GM21717 (cell line): ENCODE results near the gene KIAA0930.

ENCODE experiments used
- ATAC-seq: cut with Tn5 transposase; IDR thresholded peaks from one replicate; pipeline ENCODE4 v1.9.1; 2021; ENCODE audit warnings: mild to moderate bottlenecking, moderate library complexity; ENCODE audit not compliant: unreplicated experiment

KIAA0930 gene

DNA sequence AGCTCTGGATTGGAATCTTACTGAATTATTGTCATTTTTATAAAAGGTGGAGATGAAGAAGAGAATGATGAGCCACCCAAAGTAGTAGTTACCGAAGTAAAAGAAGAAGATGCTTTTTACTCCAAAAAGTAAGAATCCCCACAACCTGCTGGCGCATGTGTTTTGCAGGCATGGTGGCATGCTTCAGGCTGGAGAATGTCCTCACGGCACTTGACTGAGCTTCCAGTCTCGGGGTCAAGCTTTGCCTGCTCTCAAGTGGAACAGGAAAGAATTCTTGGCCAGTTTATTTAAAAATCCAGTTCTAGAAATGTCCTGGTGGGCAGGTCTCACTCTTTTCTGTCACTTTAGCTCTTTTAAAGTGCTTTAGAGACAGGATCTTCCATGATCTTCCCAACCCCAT is 59.5 kb downstream of the KIAA0930 start:
- no peak for ATAC-seq

- ATAC-seq, result no peak
Observed at GRCh38 chr22:45180146-45180679, 60.5 kb downstream of the KIAA0930 start.

DNA sequence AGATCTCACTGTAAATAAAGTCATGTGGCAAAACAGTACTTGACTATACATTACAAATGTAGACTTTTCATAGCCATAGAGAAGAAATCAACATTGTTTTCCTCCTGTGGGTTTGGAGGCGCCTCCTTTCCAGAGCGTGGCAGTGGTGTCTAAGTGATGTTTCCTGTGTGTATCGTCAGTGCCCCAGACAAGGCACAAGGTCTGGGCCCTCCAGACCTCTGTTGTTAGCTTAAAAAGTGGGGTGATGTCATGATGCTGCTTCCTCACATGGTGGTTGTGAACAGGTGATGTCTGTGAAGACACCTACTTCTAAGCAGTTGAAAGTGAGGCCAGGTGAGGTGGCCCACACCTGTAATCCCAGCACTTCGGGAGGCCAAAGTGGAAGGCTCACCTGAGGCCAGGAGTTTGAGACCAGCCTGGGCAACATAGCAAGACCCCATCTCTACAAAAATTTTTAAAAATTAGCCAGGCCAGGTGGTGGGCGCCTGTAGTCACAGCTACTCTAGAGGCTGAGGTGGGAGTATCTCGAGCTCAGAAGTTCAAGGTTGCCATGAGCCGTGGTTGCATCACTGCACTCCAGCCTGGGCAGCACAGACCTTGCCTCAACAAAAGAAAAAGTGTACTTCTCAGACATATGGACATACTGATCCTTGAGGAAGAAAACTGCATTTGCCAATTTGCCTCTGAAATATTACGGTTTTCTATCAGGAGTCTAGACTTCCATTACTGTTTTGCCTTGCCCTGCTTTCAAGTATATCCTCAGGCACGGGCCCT is 61.2 kb downstream of the KIAA0930 start:
- no peak for ATAC-seq

GRCh38 chr22:45172881-45173585 is 67.7 kb downstream of the KIAA0930 start:
- ATAC-seq, result no peak

DNA sequence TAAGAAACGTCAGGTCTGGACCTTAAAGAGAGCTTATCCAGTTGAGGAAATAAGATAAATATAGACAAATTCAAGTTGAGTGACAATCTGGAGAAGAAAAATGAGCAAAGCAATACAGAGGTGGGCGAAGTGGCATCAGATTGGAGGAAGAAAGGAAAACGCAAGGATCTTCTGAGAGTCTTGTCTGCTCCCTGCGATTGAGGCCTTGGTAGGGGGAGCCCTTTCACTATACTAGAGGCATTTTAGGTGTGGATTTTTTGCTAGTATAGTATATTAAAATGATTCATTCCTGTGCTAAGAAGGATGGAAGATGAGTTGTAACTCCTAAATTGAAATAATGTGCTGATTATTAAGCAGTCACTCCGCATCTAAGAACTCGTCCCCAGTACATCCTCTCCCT is 68.9 kb downstream of the KIAA0930 start:
- ATAC-seq, result no peak

DNA sequence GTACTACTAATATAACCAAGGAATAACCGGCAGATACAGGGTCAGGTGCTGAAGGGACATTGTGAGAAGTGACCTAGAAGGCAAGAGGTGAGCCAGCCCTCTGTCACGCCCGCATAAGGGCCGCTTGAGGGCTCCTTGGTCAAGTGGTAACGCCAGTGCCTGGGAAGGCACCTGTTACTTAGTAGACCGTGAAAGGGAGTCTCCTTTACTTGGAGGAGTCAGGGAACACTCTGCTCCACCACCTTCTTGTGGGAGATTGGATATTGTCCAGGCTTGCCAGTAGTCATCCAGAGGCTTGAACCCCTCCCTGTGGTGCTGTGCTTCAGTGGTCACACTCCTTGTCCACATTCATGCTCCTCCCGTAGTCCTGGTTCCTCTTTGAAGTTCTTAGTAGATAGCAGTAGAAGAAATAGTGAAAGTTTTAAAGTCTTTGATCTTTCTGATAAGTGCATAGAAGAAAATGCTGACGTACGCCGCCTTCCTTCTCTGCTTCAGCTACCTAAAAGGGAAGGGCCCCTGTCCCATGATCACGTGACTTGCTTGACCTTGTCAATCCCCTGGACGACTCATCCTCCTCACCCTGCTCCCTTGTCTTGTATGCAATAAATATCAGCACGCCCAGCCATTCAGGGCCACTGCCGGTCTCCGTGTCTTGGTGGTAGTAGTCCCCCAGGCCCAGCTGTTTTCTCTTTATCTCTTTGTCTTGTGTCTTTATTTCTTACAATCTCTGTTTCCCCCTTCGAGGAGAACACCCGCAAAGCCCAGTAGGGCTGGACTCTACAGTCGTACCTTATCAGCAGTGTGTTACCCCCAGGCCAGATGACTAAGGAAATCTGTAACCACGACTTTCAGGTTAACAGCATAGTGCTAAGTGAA is 70.9 kb downstream of the KIAA0930 start:
- no peak for ATAC-seq

GRCh38 chr22:45166932-45167331 is 73.8 kb downstream of the KIAA0930 start:
- no peak for ATAC-seq

DNA sequence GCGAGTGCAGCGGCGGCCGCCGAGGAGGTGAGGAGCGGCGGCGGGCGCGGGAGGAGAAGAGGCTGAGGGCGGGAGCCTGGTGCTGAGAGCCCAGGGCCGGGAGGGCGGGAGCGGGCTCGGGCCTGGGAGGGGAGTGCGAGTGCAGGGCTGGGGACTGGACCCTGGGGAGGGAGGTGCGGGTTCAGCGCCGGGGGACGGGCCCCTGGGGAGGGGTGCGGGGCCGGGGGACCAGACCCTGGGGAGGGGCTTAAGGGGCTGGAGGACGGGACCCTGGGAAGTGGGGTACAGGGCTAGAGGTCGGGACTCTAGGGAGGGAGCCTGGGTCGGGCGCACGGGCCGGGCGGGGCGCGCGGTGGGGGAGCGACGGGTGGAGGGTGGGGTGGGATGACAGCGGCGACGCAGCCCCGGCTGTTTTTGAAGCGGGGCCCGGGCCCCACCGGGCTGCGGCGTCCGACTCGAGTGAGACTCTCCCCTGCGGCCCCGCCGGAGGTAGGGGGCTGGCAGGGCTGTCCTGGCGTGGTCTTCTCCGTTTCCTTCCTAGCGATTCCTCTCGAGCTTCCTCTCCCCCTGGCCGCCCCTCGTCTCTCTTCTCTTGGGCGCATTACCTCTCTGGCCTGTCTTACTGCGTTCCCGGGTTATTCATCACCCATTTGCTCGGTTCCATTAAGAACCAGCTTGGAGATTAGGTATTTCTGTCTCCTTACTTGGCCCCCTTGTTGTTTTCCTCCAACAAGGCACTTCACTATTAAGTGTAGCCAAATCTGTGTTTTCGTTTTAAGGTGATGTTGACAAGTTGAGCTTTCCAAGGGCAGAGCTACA is 76.2 kb downstream of the KIAA0930 start:
- peak; percentile 15 for ATAC-seq

- ATAC-seq, result peak; percentile 55
Observed at GRCh38 chr22:45163451-45164269, 77.0 kb downstream of the KIAA0930 start, which contains the start of gene NUP50. NUP50 (plus strand) TSS chr22:45163925; CDS start chr22:45168178, 4,253 bp downstream.

- ATAC-seq, result no peak
Observed at GRCh38 chr22:45163099-45163450, 77.6 kb downstream of the KIAA0930 start.

DNA sequence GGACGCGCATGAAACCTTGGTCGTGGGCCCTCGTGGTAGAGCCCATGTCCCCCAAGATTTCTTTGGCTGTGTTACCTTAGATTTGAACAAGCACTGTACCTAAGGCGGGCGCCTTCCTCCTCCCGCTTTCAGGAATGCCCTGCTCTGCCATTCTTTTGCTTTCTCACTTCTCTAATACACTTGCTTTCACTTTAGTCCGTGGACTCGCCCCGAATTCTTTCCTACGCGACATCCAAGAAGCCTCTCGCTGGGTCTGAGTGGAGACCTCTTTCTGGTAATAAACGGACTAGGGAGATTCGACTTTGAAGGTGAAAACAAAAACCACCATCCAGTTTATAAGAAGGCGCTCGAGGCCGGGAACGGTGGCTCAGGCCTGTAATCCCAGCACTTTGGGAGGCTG is 78.2 kb downstream of the KIAA0930 start:
- ATAC-seq, result no peak

GRCh38 chr22:45159652-45160462 is 80.8 kb downstream of the KIAA0930 start:
- ATAC-seq, result no peak

DNA sequence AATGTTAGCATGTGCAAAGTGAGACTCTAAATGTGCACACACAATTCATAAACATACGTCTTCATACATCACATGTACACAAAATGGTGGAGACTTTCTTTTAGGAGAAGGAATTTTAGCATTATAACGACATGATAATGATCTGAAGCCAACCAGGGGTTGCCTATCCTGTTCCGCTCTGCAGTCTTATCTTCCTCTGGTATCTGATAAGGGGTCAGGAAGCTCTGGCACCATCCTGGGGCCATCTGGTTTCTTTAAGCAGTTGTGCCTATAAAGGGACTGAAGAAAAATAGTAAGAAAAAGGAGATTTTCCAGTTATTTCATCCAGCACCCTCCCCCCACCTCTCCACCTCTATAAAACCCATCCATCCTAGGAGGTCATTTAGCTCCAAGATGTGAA is 82.8 kb downstream of the KIAA0930 start:
- no peak for ATAC-seq

DNA sequence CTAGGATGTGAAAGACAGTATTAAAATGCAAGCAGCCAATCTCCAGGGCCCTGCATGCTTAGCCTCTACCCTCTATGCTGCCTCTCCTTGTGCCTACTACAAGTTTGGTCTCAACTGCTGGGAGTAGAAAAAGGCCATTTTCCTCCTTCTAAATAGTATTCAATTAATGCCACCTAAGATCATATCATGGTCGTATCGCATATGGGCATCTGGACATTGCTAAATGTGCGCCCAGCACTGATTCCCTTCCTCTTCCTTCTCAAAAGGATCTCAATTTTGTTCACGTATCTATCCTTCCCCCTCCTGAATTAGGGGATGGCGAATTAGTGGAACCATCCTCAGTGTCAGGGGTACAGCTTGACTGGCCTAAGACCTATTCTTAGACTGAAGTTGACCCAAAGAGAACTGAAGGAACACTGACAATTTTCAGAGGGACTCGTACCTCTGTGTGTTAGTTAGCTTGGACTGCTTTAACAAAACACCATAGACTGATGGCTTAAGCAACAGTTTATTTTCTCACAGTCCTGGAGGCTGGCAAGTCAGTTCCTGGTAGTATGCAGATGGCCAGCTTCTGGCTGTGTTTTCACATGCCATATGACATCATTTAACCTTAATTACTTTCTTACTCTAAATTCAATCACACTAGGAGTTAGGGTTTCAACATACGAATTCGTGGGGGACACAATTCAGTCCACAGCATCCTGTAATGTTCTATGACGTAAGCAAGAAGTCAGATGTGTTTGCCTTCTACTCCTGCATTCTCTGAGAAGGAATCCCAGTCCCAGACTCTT is 85.4 kb downstream of the KIAA0930 start:
- no peak for ATAC-seq

DNA sequence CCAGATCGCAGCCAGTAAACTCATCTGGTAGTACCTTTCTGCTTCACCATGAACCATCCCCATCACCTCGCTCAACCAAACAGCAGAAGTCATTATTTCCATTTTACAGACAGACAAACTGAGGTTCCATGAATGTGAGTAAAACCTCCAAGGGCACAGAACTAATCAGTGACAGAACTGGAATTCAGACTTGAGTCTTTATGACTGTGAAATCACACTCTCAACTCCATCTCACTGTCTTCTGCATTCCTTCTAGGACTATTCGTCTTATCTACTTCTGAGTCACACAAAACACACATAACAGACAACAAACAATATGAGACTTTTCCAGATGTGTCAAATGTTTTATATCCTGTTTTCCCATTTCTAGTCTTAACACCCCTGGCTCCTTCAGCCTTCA is 86.3 kb downstream of the KIAA0930 start:
- no peak for ATAC-seq

GRCh38 chr22:45151503-45151902 is 89.2 kb downstream of the KIAA0930 start:
- no peak for ATAC-seq

DNA sequence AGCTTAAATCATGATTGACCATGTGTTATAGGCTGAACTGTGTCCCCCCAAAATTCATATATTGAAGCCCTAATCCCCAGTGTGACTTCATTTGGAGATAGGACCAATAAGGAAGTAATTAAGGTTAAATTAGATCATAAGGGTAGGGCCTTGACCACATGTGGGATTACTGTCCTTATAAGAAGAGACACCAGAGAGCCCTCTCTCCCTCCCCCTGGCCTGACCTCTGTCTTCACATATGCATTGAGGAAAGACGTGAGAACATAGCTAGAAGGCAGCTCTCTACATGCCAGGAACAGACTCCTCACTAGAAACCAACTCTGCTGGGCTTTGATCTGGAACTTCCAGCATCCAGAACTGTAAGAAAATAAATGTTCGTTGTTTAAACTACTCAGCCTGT is 90.6 kb downstream of the KIAA0930 start:
- ATAC-seq, result no peak

GRCh38 chr22:45149671-45150070 is 91.0 kb downstream of the KIAA0930 start:
- no peak for ATAC-seq
